ENCODE measurements around the gene SHKBP1. TPM values are rescaled to one million over a fixed set of nuclear protein-coding genes. Genes with fewer than 3 reads are reported as not detected.
A peak's percentile ranks its signal among the peaks of the same experiment; 100 is the strongest.

The SHKBP1 gene
- total RNA-seq, 1 donor from 2014 or later: 192 TPM

- Histone ChIP-seq H3K9me3 (no peaks in the 10 kb centered on the region), H3K27me3 (no peaks in the 10 kb centered on the region), H3K4me3 (peak overlapping the region; percentile 27 to 59), H3K4me1 (peaks cover 3 to 16% of the 10 kb centered on the region in 2 donors), H3K27ac (peak overlapping the region; percentile 44 to 57), H3K36me3 (peaks cover 19 to 35% of the 10 kb centered on the region in 2 donors)
- TF ChIP-seq CTCF (IDR thresholded peaks at IDR 0.05): no peak
- peak in 1 of 2 donors; percentile 65 for DNase-seq (ENCODE audit: low spot score in 2 of 2)
- intact Hi-C loops (cut with DNase I): no loop called here
Observed at GRCh38 chr19:40612831-40613689, 36.4 kb downstream of the SHKBP1 start.

- no peaks in the 10 kb centered on the region for H3K9me3 ChIP-seq
- H3K36me3 ChIP-seq: peaks cover 24 to 43% of the 10 kb centered on the region in 2 donors
- TF ChIP-seq CTCF (IDR thresholded peaks at IDR 0.05): no peak
- peak overlapping the region; percentile 44 to 57 for H3K27ac ChIP-seq
- H3K4me1 ChIP-seq: peaks cover 3 to 16% of the 10 kb centered on the region in 2 donors
- DNase-seq (ENCODE audit: low spot score in 2 of 2): peak in 1 of 2 donors; percentile 80
- no peaks in the 10 kb centered on the region for H3K27me3 ChIP-seq
- peak overlapping the region; percentile 27 to 59 for H3K4me3 ChIP-seq
- intact Hi-C loops (cut with DNase I): no loop called here
Observed at GRCh38 chr19:40613690-40614621, 37.3 kb downstream of the SHKBP1 start.

- no peak for TF ChIP-seq CTCF (IDR thresholded peaks at IDR 0.05)
- Histone ChIP-seq H3K4me3 (peak overlapping the region; percentile 27 to 59), H3K27me3 (no peaks in the 10 kb centered on the region), H3K27ac (peak overlapping the region; percentile 39 to 44), H3K4me1 (peaks cover 3 to 13% of the 10 kb centered on the region in 2 donors), H3K36me3 (peaks cover 31 to 52% of the 10 kb centered on the region in 2 donors), H3K9me3 (no peaks in the 10 kb centered on the region)
- intact Hi-C loops (cut with DNase I): no loop called here
- peak in 1 of 2 donors; percentile 90 for DNase-seq (ENCODE audit: low spot score in 2 of 2)
Observed at GRCh38 chr19:40614622-40615411, 38.1 kb downstream of the SHKBP1 start.

- Histone ChIP-seq H3K4me1 (peaks cover 0 to 2% of the 10 kb centered on the region in 2 donors), H3K9me3 (no peaks in the 10 kb centered on the region), H3K4me3 (no peak overlapping the region), H3K27me3 (no peaks in the 10 kb centered on the region), H3K27ac (no peak overlapping the region), H3K36me3 (peaks cover 44 to 63% of the 10 kb centered on the region in 2 donors)
- no peak for TF ChIP-seq CTCF (IDR thresholded peaks at IDR 0.05)
- DNase-seq (ENCODE audit: low spot score in 2 of 2): no peak
- intact Hi-C loops (cut with DNase I): no loop called here
Observed at GRCh38 chr19:40616178-40616577, 39.5 kb downstream of the SHKBP1 start.

- H3K4me1 ChIP-seq: no peaks in the 10 kb centered on the region
- no peak overlapping the region for H3K27ac ChIP-seq
- H3K27me3 ChIP-seq: no peaks in the 10 kb centered on the region
- peaks cover 46 to 69% of the 10 kb centered on the region in 2 donors for H3K36me3 ChIP-seq
- H3K9me3 ChIP-seq: no peaks in the 10 kb centered on the region
- H3K4me3 ChIP-seq: no peak overlapping the region
- TF ChIP-seq CTCF (IDR thresholded peaks at IDR 0.05): no peak
- DNase-seq (ENCODE audit: low spot score in 2 of 2): no peak
- intact Hi-C loops (cut with DNase I): no loop called here
Observed at GRCh38 chr19:40616941-40617340, 40.3 kb downstream of the SHKBP1 start.
